Activated CD4-positive, alpha-beta T cell treated with anti-CD3 and anti-CD28 coated beads, Interleukin-2, amount 50 U/mL, for 4 hours (primary cell): ENCODE data around the gene MED29.
A peak's percentile ranks its signal among the peaks of the same experiment; 100 is the strongest.

Source experiments
- DNase-seq, 2 experiments: peaks; one replicate each; pipeline ENCODE4 v3.0.0-alpha.2; 2020

MED29 gene

DNA sequence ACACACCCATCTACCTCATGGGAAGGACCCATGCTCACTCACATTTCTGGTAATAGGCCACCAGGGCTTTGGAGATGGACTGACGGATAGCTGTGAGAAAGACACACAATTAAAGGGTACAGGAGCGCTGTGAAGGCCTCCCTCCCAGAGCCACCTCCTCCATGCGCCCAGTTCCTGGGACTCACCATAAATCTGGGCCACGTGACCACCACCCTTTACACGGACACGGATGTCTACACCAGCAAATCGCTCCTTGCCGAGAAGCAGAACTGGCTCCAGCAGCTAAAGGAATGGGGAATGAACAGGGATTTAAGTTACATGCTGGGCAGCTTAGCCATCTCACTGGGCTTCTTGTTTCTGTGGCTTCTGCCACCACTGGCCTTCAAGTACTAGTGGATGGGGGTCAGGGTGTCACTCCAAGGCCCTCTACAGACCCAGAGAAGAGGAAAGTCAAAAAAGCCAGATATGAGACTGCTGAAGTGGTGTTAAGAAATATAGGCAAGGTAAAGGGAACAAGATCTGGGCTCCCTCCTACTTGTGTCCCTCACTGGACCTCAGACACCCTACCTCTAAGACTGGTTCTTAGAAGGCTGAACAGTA, 42.4 kb downstream of the MED29 start:
- no peak for DNase-seq

DNA sequence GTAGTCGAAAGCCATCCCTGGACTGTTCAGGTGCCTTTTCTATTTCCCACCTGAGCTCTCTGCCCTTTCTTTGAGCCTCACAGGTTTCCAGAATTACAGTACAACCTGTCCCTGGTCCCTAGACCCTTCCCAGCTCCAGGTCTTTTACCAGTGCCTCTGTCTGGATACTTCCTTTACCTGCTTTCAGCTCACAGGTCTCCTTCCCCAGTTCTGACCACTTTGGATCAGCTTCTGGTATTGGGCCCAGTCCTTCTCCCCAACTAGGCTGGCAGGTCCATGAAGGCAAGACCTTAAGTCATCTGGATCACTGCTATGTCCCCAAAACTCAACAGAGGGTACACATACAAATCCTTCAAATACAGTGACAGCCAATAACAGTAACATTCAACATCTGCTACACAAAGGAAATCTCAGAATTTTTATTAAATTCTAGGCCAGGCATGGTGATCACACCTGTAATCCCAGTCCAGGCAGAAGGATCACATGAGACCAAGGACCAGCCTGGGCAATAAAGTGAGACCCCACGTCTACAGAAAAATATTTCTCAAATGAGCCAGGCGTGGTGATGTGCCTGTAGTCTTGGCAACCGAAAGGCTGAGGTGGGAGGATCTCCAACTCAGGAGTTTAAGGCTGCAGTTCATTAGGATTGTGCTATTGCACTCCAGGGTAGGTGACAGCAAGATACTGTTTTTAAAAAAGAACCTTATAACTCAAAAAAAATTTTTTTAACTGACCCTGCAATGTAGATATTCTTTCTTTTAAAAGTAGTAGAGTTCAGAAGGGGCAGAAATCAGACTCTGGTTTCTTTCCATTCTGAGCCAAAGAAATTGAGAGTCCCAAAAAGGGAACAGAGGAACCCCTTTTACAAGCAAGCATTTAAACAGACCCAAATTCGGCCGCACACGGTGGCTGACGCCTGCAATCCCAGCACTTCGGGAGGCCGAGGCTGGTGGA, 43.2 kb downstream of the MED29 start:
- DNase-seq, result no peak

DNA sequence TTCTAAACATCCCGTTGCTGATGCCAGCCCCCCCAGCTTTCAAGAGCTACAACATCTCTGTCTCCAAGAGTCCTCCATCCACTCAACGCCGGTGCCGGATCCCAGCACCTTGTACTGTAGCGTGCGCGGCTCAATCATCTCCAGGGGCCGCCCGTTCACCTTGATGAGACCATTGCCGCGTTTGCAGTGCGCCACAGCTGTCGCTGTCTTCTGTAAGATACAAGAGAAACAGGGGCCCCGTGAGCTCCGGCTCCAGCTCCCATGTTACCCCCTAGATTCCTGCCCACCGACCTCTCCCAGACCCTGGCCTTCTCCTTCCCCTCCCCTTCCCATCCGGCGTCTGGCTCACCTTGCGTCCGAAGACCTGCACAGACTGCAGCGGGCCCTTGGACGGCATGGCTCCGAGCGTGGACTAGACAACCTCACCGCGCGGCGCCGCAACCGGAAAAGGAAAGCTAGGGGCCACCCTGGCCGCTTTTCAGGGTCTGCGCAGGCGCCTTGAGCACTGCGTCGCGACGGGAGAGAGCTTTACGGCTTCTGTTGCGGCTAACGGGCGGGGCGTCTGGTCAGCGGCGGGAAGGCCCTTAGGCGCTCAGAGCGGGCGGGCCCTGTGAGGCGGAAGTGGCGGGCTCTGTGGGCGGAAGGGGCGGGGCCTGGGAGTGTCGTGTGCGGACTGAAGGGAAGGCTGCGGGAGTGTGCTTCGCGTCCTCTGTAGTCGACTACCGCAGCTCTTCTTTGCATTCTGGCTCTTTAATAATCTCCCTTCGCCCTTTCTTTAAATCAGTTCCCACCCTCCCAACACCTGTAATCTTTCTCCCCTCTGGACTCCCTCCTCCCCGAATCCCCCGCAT, 44.5 kb downstream of the MED29 start, which contains the start of gene RPS16:
RPS16 (minus strand) TSS at position 451 of the 851 bp plus-strand sequence; CDS start at position 397, 54 bp downstream.
- DNase-seq, result peak; percentile 99 to 100

DNA sequence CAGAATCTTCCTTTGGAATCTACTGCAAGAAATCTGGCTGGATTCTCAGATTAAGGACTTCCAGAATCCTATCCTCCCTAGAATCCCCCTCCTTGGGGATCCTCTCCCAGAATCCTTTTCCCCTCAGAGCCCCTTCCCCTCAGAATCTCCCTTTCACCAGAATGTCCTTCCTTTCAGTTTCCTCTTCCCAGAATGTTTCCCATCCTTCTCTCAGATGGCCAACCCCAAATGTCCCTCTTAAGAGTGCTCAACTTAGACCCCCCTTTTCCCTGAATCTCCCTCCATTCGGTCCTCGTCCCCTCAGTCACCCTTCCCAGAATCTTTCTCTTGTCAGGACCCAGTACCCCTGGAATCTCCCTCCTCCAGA, 45.2 kb downstream of the MED29 start:
- no peak for DNase-seq

DNA sequence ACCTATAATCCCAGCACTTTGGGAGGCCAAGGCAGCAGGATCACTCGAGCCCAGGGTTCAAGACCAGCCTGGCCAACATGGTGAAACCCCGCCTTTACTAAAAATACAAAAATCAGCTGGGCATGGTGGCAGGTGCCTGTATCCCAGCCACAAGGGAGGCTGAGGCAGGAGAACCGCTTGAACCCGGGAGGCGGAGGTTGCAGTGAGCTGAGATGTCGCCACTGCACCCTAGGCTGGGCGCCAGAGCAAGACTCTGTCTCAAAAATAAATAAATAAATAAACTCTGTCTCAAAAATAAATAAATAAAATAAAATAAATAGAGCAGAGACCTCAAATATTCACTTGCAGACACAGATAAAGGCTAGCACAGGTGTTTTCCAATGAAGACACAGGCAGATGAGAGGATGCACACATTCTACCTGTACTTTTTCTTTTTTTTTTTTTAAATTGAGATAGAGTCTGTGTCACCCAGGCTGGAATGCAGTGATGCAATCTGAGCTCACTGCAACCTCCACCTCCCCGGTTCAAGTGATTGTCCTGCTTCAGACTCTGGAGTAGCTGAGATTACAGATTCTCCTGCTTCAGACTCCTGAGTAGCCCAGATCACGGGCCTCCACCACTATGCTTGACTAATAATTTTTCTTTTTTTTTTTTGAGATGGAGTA, 47.2 kb downstream of the MED29 start:
- DNase-seq, result no peak

DNA sequence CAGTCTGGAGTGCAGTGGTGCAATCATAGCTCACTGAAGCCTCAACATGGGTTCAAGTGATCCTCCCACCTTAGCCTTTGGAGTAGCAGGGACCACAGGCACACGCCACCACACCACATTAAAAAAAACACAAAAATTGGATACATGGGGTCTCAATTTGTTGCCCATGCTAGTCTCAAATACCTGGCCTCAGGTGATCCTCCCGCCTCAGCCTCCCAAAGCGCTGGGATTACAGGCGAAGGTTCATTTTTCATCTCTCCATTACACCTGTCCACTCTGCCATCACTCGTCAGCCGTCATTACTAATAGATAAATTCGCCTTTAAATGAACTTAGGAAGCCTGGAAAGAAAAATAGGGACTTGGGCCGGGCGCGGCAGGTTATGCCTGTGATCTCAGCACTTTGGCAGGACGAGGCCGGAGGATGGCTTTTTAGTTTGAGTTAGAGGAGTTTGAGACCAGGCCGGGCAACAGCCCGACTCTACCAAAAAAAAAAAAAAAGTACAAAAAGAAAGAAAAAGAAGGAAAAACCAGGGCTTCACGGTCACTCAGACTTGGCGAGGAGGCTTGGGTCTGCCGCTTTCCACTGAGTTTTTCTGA, 53.5 kb downstream of the MED29 start:
- no peak for DNase-seq

DNA sequence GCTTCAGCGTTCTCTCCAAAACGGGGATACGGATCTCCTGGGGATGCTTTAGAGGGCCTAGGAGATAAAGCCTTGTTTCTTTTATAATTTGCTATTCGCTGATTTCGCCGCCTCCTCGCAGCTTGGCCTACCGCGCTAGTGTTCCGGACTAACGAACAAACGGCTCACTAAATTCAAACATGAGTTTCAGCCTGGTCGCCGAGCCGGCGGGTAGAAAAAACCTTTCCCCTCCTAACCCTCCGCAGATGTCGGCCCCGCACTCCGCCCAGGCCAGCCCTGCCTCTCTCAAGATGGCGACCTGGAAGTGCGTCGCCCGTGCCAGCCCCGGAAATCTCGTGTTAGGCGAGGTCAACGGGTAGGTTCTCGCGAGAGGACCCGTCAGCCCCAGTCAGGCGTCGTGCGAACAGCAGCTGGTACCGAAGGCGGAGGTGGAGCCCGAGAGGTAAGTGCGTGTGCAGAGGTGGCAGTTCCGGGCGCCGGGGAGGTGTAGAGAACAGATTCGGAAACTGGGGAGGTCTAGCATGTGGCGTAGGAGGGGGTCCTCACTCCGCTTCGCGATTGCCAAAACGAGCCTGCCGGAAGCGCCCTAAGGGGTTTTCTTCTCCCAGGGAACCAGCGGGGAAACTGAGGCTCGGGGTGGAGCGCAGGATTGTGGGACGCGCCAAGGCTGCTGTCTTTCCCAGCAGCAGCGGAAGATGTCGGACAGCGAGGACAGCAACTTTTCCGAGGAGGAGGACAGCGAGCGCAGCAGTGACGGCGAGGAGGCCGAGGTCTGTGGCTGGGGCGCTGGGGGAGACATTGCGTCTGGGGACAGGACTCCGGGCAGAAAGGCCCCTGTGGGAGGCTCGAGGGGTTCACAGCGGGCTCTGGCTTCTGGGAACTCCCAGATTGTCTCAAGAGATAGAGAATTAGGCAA, 54.3 kb downstream of the MED29 start, which contains the start of gene SUPT5H:
SUPT5H (plus strand) TSS at position 387 of the 916 bp plus-strand sequence; CDS start at position 696, 309 bp downstream.
- DNase-seq, result peak; percentile 97 to 98

DNA sequence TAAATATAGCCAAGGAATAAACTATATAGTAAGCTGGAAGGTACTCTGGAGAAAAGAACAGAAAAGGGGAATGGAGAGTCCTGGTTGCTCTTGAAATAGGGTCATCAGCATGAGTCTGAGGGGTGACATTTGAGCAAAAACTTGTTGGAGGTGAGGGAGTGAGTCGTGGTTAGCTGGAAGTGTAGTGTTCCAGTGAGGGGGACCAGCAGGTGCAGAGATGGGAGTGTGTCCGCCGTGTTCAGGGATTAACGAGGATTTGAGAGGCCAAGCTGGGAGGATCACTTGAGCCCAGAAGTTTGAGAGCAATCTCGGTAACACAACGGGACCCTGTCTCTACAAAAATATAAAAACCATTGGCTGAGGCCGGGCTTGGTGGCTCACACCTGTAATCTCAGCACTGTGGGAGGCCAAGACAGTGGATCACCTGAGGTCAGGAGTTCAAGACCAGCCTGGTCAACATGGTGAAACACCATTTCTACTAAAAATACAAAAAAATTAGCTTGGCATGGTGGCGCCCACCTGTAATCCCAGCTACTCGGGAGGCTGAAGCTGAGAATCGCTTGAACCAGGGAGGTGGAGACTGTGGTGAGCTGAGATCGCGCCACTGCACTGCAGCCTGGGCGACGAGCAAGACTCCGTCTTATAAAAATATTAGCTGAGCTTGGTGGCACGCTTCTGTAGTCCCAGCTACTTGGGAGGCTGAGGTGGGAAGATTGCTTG, 55.3 kb downstream of the MED29 start:
- no peak for DNase-seq

DNA sequence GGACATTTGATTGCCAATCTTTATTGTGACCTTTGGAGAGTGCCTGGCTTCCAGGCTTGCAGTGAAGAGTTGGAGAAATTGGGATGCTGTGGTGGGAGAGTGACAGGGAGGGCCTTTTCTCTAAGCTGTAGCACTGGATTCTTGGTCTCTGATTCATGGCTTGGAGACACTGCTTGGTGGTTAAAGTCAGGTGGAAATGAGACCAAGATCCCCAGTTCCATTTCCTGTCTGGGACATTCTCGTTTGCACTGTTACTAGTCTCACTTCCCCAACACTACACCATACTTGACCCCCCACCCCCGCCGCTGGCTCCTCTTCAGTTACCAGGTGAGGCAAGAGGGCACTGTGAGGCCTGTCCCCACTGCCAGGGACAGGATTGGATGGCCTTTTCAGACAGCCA, 57.1 kb downstream of the MED29 start:
- no peak for DNase-seq

DNA sequence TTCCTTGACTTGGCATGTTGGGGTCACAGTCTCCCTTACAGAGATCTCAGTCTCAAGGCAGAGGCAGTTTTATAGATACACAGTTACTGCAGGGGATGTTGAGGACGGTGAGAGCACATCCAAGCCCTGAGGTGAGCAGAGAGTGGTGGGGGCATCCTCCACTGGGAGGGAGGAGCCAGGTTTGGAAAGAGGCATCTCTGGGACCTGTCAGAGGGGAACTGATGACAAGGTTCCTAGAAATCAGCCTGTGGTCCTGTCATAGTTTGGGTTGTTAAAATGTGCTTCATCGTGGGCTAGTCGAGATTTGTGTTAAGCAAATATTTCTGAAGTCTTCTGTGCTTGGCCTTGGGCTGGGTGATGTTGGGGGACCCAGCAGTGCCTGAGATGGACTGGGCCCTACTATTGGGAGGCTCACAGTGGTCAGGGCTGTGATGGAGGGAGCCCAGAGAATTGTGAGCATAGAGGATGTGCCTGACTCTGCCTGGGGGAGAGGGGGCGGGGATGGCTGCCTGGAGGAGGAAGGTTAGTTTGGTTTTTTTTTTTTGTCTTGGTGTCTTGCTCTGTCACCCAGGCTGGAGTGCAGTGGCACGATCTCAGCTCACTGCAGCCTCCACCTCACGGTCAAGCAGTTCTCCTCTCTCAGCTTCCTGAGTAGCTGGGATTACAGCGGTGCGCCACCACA, 58.1 kb downstream of the MED29 start:
- DNase-seq, result no peak
